GM06990 (cell line): ENCODE data around the gene TK1.
A peak's percentile ranks its signal among the peaks of the same experiment; 100 is the strongest.

Experiments
- DNase-seq: peaks from one replicate; pipeline ENCODE4 v3.0.0-alpha.2; 2011; ENCODE audit not compliant: insufficient read length; ENCODE audit errors: extremely low read depth
- H3K27me3 ChIP-seq: replicated peaks from 2 replicates; pipeline ENCODE4 v1.6.0; 2011; ENCODE audit warnings: low read length; ENCODE audit not compliant: control insufficient read depth, insufficient read depth
- H3K36me3 ChIP-seq: 2 replicates; pipeline ENCODE4 v1.5.1; 2011; ENCODE audit warnings: low read length; ENCODE audit not compliant: control insufficient read depth, insufficient read depth
- H3K4me3 ChIP-seq: replicated peaks from 2 replicates; pipeline ENCODE4 v1.5.1; 2011; ENCODE audit warnings: low read depth, mild to moderate bottlenecking, control low read depth, low read length
- CTCF ChIP-seq: IDR thresholded peaks from 2 replicates; pipeline ENCODE4 v1.5.1; 2011; ENCODE audit warnings: low read length, control low read depth, mild to moderate bottlenecking, inconsistent platforms; ENCODE audit not compliant: insufficient read depth, poor library complexity, severe bottlenecking

TK1 gene

GRCh38 chr17:78151514-78152008 lies 35.3 kb downstream of the TK1 start:
- DNase-seq = no peak
- Histone ChIP-seq H3K36me3 (no peaks in the 10 kb centered on the region), H3K27me3 (no peaks in the 10 kb centered on the region), H3K4me3 (no peak overlapping the region)
- TF ChIP-seq CTCF = no peak

GRCh38 chr17:78148286-78149016 lies 38.4 kb downstream of the TK1 start:
- DNase-seq = no peak
- TF ChIP-seq CTCF = no peak
- Histone ChIP-seq H3K4me3 (no peak overlapping the region), H3K27me3 (no peaks in the 10 kb centered on the region), H3K36me3 (no peaks in the 10 kb centered on the region)

GRCh38 chr17:78147315-78147998 lies 39.4 kb downstream of the TK1 start:
- DNase-seq = peak; percentile 75
- Histone ChIP-seq H3K27me3 (no peaks in the 10 kb centered on the region), H3K36me3 (no peaks in the 10 kb centered on the region), H3K4me3 (no peak overlapping the region)
- TF ChIP-seq CTCF = no peak

- no peak for TF ChIP-seq CTCF
- H3K27me3 ChIP-seq = no peaks in the 10 kb centered on the region
- H3K36me3 ChIP-seq = peaks cover 3% of the 10 kb centered on the region; the same call in 1 of the 2 replicates
- no peak overlapping the region for H3K4me3 ChIP-seq
- peak; percentile 42 for DNase-seq
Measured at GRCh38 chr17:78146881-78147280, 40.0 kb downstream of the TK1 start.

GRCh38 chr17:78146471-78146869 lies 40.4 kb downstream of the TK1 start:
- no peak overlapping the region for H3K4me3 ChIP-seq
- DNase-seq = no peak
- TF ChIP-seq CTCF = no peak
- H3K27me3 ChIP-seq = no peaks in the 10 kb centered on the region
- H3K36me3 ChIP-seq = peaks cover 6% of the 10 kb centered on the region; the same call in 1 of the 2 replicates
